ENCODE data around the gene FBLN5. TPM values are rescaled to one million over a fixed set of nuclear protein-coding genes. Genes with fewer than 3 reads are reported as not detected.

FBLN5 gene
- polyA plus RNA-seq, 2 donors: 3.3 to 9.7 TPM

DNA sequence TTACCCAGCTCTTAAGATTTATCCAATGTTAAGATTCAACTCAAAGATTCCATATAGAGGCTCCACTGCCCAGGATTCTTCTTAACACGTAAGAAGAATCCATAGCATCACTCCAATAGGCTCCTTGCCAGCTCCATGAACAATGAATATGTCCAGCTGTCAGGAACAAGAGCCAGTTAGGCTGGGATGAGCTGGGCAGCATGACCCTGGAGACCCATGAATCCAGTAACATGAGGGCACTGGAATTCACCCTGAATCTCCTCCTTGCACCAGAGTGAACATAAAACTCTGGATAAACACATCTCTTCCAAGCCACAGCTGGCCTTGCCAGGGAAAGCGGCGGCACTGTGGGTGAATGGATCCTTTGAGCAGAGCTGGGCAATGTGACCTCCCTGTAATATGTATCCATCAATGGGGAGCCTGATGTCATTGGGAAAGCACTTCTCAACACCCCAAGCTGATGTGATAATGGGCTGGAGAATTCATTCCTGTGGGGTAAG lies 55.7 kb downstream of the FBLN5 start:
- 81 to 88% methylated on average over 3 of the region's 3 CpGs for WGBS, 2 donors
- Histone ChIP-seq H3K4me1 (ENCODE audit: control insufficient read depth in 2 of 2, insufficient read depth in 2 of 2, low read length in 1 of 2) (peaks cover 4 to 13% of the 10 kb centered on the region in 2 donors), H3K4me3 (ENCODE audit: low read depth in 1 of 2, low read length in 2 of 2) (no peak overlapping the region), H3K36me3 (ENCODE audit: control insufficient read depth in 2 of 2, insufficient read depth in 2 of 2, low read length in 1 of 2) (no peaks in the 10 kb centered on the region), H3K27ac (ENCODE audit: low read depth in 2 of 2, low read length in 1 of 2) (no peak overlapping the region), H3K9me3 (ENCODE audit: control insufficient read depth in 2 of 2, insufficient read depth in 1 of 2, low read depth in 1 of 2, low read length in 1 of 2) (no peaks in the 10 kb centered on the region), H3K27me3 (ENCODE audit: control insufficient read depth in 1 of 2, insufficient read depth in 2 of 2, low read length in 2 of 2) (no peaks in the 10 kb centered on the region)

GRCh38 chr14:91891101-91891500 lies 56.4 kb downstream of the FBLN5 start:
- H3K27ac ChIP-seq (ENCODE audit: low read depth in 2 of 2, low read length in 1 of 2): no peak overlapping the region
- H3K4me1 ChIP-seq (ENCODE audit: control insufficient read depth in 2 of 2, insufficient read depth in 2 of 2, low read length in 1 of 2): peaks cover 4 to 10% of the 10 kb centered on the region in 2 donors
- WGBS, 2 donors: 89 to 90% methylated on average over 5 of the region's 5 CpGs
- no peaks in the 10 kb centered on the region for H3K27me3 ChIP-seq (ENCODE audit: control insufficient read depth in 1 of 2, insufficient read depth in 2 of 2, low read length in 2 of 2)
- H3K4me3 ChIP-seq (ENCODE audit: low read depth in 1 of 2, low read length in 2 of 2): no peak overlapping the region
- no peaks in the 10 kb centered on the region for H3K36me3 ChIP-seq (ENCODE audit: control insufficient read depth in 2 of 2, insufficient read depth in 2 of 2, low read length in 1 of 2)
- no peaks in the 10 kb centered on the region for H3K9me3 ChIP-seq (ENCODE audit: control insufficient read depth in 2 of 2, insufficient read depth in 1 of 2, low read depth in 1 of 2, low read length in 1 of 2)

- 36 to 54% methylated on average over 5 of the region's 5 CpGs for WGBS, 2 donors
- Histone ChIP-seq H3K4me3 (ENCODE audit: low read depth in 1 of 2, low read length in 2 of 2) (no peak overlapping the region), H3K4me1 (ENCODE audit: control insufficient read depth in 2 of 2, insufficient read depth in 2 of 2, low read length in 1 of 2) (peaks cover 4 to 10% of the 10 kb centered on the region in 2 donors), H3K36me3 (ENCODE audit: control insufficient read depth in 2 of 2, insufficient read depth in 2 of 2, low read length in 1 of 2) (no peaks in the 10 kb centered on the region), H3K27ac (ENCODE audit: low read depth in 2 of 2, low read length in 1 of 2) (peak overlapping the region in 1 of 2 donors; percentile 26), H3K9me3 (ENCODE audit: control insufficient read depth in 2 of 2, insufficient read depth in 1 of 2, low read depth in 1 of 2, low read length in 1 of 2) (no peaks in the 10 kb centered on the region), H3K27me3 (ENCODE audit: control insufficient read depth in 1 of 2, insufficient read depth in 2 of 2, low read length in 2 of 2) (no peaks in the 10 kb centered on the region)
These were observed 57.2 kb downstream of the FBLN5 start for GRCh38 chr14:91890291-91890749.

DNA sequence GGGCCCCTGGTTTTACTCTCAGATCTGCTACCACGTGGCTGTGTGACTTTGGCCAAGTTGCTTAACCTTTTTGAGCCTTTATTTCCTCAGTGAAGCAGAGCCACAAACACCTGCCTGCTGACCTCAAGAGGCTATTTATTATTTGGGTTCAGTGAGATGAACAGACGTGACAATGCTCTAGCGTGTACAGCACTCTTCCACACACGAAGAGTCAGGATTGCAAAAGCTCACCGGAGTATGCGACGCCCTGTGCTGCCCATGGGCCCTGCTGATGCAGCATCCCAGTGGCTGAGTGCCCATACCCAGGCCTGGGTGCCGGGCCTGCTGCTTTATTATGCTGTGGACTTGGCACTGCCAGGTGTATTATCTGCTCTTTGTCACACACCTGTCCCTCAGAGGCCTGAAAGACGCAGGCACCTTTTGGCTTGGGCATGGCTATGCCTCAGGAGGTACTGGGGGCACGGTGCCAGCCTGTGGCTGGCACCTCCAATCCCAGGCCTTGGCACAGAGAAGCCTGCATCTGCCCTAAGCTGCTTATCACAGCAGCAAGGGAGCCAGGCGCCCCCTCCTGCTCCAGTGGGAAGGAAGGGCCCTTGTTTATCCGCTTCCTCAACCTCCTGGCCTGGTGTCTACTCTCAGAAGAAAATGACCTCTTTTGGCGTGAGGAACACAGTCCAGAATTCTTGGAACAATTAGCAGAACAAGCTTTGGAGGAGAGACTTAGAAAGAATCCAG lies 57.9 kb downstream of the FBLN5 start:
- no peaks in the 10 kb centered on the region for H3K27me3 ChIP-seq (ENCODE audit: control insufficient read depth in 1 of 2, insufficient read depth in 2 of 2, low read length in 2 of 2)
- H3K9me3 ChIP-seq (ENCODE audit: control insufficient read depth in 2 of 2, insufficient read depth in 1 of 2, low read depth in 1 of 2, low read length in 1 of 2): no peaks in the 10 kb centered on the region
- no peaks in the 10 kb centered on the region for H3K36me3 ChIP-seq (ENCODE audit: control insufficient read depth in 2 of 2, insufficient read depth in 2 of 2, low read length in 1 of 2)
- H3K4me1 ChIP-seq (ENCODE audit: control insufficient read depth in 2 of 2, insufficient read depth in 2 of 2, low read length in 1 of 2): peaks cover 6 to 11% of the 10 kb centered on the region in 2 donors
- no peak overlapping the region for H3K4me3 ChIP-seq (ENCODE audit: low read depth in 1 of 2, low read length in 2 of 2)
- H3K27ac ChIP-seq (ENCODE audit: low read depth in 2 of 2, low read length in 1 of 2): peak overlapping the region; percentile 0 to 22
- WGBS, 2 donors: 38 to 53% methylated on average over 13 of the region's 13 CpGs

DNA sequence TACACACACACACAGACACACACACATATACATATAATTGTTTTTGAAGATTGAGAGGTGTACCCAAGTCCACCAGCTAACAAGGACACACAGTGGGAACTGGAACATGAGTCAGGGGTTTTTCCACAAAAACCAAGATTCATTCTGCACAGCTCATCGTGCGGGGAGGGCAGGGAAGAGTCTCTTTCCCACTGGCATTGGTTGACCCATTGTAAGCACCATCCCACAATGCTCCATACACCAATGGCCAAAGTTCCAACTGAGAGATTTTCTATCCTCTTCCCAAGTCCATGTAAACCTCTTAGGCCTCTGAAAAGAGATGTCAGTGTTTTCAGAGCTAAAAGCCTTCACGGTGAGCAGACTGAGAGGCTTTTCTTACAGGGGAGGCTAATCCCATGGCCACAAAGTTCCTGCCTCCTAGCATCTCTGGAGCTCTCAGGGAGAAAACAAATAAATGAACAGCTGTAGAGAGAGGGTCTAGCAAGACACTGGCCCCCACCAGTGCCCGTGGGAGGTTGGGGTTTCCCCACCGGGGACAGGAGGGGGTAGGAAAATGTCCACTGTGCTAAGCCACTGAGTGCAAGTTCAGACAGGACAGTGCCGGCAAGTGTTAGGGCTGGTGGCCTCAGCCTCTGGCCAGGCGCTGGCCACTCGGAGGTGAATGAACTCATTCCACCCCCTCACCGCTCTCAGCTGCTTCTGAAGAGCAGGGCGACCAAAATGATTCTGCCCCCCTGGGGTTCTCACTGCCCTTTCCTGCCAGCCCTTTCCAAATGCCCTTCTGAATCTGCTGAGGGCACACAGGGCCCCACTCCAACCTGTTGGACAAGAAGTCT lies 58.6 kb downstream of the FBLN5 start:
- WGBS, 2 donors: 80 to 84% methylated on average over 10 of the region's 10 CpGs
- Histone ChIP-seq H3K27ac (ENCODE audit: low read depth in 2 of 2, low read length in 1 of 2) (no peak overlapping the region), H3K4me3 (ENCODE audit: low read depth in 1 of 2, low read length in 2 of 2) (no peak overlapping the region), H3K4me1 (ENCODE audit: control insufficient read depth in 2 of 2, insufficient read depth in 2 of 2, low read length in 1 of 2) (peaks cover 6 to 12% of the 10 kb centered on the region in 2 donors), H3K36me3 (ENCODE audit: control insufficient read depth in 2 of 2, insufficient read depth in 2 of 2, low read length in 1 of 2) (no peaks in the 10 kb centered on the region), H3K9me3 (ENCODE audit: control insufficient read depth in 2 of 2, insufficient read depth in 1 of 2, low read depth in 1 of 2, low read length in 1 of 2) (no peaks in the 10 kb centered on the region), H3K27me3 (ENCODE audit: control insufficient read depth in 1 of 2, insufficient read depth in 2 of 2, low read length in 2 of 2) (no peaks in the 10 kb centered on the region)

DNA sequence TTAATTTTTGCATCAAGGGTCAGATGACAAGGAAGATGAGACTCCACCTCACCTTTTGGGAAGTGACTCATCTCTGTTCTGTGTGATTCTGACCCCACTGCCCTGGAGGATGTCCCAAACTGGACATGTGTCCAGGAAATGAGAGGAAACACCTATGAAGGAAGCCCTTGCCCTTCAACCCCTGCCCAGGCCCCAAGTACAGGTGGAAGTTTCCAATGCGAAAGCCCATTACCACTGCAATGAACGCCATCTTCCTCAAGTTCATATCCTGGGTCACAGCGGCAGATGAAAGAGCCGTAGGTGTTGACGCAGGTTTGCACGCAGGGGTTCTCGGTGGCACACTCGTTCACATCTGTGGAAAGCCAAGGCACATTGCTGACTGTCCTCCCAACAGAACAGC lies 60.5 kb downstream of the FBLN5 start:
- Histone ChIP-seq H3K4me1 (ENCODE audit: control insufficient read depth in 2 of 2, insufficient read depth in 2 of 2, low read length in 1 of 2) (peaks cover 6 to 15% of the 10 kb centered on the region in 2 donors), H3K9me3 (ENCODE audit: control insufficient read depth in 2 of 2, insufficient read depth in 1 of 2, low read depth in 1 of 2, low read length in 1 of 2) (no peaks in the 10 kb centered on the region), H3K36me3 (ENCODE audit: control insufficient read depth in 2 of 2, insufficient read depth in 2 of 2, low read length in 1 of 2) (peaks cover 0 to 2% of the 10 kb centered on the region in 2 donors), H3K27me3 (ENCODE audit: control insufficient read depth in 1 of 2, insufficient read depth in 2 of 2, low read length in 2 of 2) (no peaks in the 10 kb centered on the region), H3K27ac (ENCODE audit: low read depth in 2 of 2, low read length in 1 of 2) (no peak overlapping the region), H3K4me3 (ENCODE audit: low read depth in 1 of 2, low read length in 2 of 2) (no peak overlapping the region)
- 97 to 98% methylated on average over 8 of the region's 8 CpGs for WGBS, 2 donors

- 68 to 72% methylated on average over 4 of the region's 4 CpGs for WGBS, 2 donors
- peaks cover 0 to 2% of the 10 kb centered on the region in 2 donors for H3K36me3 ChIP-seq (ENCODE audit: control insufficient read depth in 2 of 2, insufficient read depth in 2 of 2, low read length in 1 of 2)
- H3K27ac ChIP-seq (ENCODE audit: low read depth in 2 of 2, low read length in 1 of 2): no peak overlapping the region
- peaks cover 6 to 15% of the 10 kb centered on the region in 2 donors for H3K4me1 ChIP-seq (ENCODE audit: control insufficient read depth in 2 of 2, insufficient read depth in 2 of 2, low read length in 1 of 2)
- no peaks in the 10 kb centered on the region for H3K27me3 ChIP-seq (ENCODE audit: control insufficient read depth in 1 of 2, insufficient read depth in 2 of 2, low read length in 2 of 2)
- no peak overlapping the region for H3K4me3 ChIP-seq (ENCODE audit: low read depth in 1 of 2, low read length in 2 of 2)
- no peaks in the 10 kb centered on the region for H3K9me3 ChIP-seq (ENCODE audit: control insufficient read depth in 2 of 2, insufficient read depth in 1 of 2, low read depth in 1 of 2, low read length in 1 of 2)
These were observed 61.7 kb downstream of the FBLN5 start for GRCh38 chr14:91885839-91886238.

DNA sequence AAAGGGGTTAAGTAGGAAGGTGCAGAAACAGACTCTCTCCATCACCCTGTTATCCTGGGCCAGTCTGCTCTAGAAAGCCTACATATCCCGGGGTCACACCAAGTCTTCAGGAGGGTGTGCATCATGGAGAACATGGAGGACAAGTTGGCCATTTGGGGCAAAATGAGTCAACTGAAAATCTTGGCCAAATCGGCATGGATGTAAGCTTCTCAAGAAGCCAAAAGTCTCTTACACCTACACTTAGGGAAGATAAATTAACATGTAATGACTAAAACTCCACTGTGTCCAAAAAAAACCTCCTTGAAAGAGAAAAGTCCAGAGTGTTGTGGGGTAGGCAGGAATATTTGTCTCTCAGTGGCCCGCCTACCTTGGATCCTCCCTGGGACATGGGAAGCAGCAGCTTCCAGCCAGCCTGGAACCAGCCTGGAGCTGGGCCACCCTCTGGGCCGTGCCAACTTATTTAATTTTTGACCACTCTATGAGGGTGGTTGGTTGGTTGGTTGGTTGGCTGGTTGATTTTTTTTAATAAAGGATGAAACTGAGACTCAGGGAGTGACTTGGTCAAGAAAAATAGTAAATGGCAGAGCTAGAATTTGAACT lies 62.3 kb downstream of the FBLN5 start:
- Histone ChIP-seq H3K27me3 (ENCODE audit: control insufficient read depth in 1 of 2, insufficient read depth in 2 of 2, low read length in 2 of 2) (no peaks in the 10 kb centered on the region), H3K36me3 (ENCODE audit: control insufficient read depth in 2 of 2, insufficient read depth in 2 of 2, low read length in 1 of 2) (peaks cover 0 to 2% of the 10 kb centered on the region in 2 donors), H3K27ac (ENCODE audit: low read depth in 2 of 2, low read length in 1 of 2) (no peak overlapping the region), H3K4me1 (ENCODE audit: control insufficient read depth in 2 of 2, insufficient read depth in 2 of 2, low read length in 1 of 2) (peaks cover 6 to 10% of the 10 kb centered on the region in 2 donors), H3K9me3 (ENCODE audit: control insufficient read depth in 2 of 2, insufficient read depth in 1 of 2, low read depth in 1 of 2, low read length in 1 of 2) (no peaks in the 10 kb centered on the region), H3K4me3 (ENCODE audit: low read depth in 1 of 2, low read length in 2 of 2) (no peak overlapping the region)
- 91 to 93% methylated on average over 4 of the region's 4 CpGs for WGBS, 2 donors

DNA sequence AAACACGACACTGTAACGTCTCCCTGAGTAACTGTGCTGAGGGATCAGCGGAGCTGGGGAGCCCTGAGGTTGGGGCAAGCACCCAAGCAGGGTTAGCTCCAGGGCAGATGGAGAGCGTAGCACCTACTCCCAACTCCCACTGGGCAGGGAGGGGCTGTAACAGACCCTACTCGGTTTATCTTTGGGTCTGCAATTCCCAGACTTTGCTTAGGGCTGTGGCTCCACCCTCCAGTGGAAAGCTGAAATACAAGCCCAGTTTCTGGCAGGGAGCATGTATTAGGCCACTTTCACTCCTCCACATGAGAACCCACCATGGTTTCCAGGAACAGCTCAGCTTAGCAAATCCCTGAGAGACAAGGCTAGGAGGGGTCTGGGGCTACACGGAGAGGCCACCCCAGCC lies 62.8 kb downstream of the FBLN5 start:
- Histone ChIP-seq H3K27me3 (ENCODE audit: control insufficient read depth in 1 of 2, insufficient read depth in 2 of 2, low read length in 2 of 2) (no peaks in the 10 kb centered on the region), H3K4me1 (ENCODE audit: control insufficient read depth in 2 of 2, insufficient read depth in 2 of 2, low read length in 1 of 2) (peaks cover 6 to 8% of the 10 kb centered on the region in 2 donors), H3K36me3 (ENCODE audit: control insufficient read depth in 2 of 2, insufficient read depth in 2 of 2, low read length in 1 of 2) (peaks cover 0 to 2% of the 10 kb centered on the region in 2 donors), H3K4me3 (ENCODE audit: low read depth in 1 of 2, low read length in 2 of 2) (no peak overlapping the region), H3K9me3 (ENCODE audit: control insufficient read depth in 2 of 2, insufficient read depth in 1 of 2, low read depth in 1 of 2, low read length in 1 of 2) (no peaks in the 10 kb centered on the region), H3K27ac (ENCODE audit: low read depth in 2 of 2, low read length in 1 of 2) (peak overlapping the region in 1 of 2 donors; percentile 18)
- WGBS, 2 donors: 65 to 75% methylated on average over 6 of the region's 6 CpGs

Data from esophagus (tissue), 2 donors.